GM12864 (cell line): ENCODE data around the gene PRX.
"Not testable (repeated sequence)": the region's sequence is repeated elsewhere in the genome, so short reads cannot be mapped to it uniquely, and the experiment has no call there.

ENCODE experiments used
- DNase-seq: peaks from one replicate; pipeline ENCODE4 v3.0.0-alpha.2; 2011; ENCODE audit warnings: low read depth
- H3K4me3 ChIP-seq: 2 replicates; pipeline ENCODE4 v1.5.1; 2011; ENCODE audit warnings: mild to moderate bottlenecking, low read depth, low read length, control low read depth
- TF ChIP-seq, protein P1 (sequence below): IDR thresholded peaks from 2 replicates; pipeline ENCODE4 v1.5.1; 2011; ENCODE audit warnings: low read depth, mild to moderate bottlenecking, moderate library complexity, low read length, control low read depth, inconsistent platforms; ENCODE audit errors: missing control alignments

Gene PRX, protein sequence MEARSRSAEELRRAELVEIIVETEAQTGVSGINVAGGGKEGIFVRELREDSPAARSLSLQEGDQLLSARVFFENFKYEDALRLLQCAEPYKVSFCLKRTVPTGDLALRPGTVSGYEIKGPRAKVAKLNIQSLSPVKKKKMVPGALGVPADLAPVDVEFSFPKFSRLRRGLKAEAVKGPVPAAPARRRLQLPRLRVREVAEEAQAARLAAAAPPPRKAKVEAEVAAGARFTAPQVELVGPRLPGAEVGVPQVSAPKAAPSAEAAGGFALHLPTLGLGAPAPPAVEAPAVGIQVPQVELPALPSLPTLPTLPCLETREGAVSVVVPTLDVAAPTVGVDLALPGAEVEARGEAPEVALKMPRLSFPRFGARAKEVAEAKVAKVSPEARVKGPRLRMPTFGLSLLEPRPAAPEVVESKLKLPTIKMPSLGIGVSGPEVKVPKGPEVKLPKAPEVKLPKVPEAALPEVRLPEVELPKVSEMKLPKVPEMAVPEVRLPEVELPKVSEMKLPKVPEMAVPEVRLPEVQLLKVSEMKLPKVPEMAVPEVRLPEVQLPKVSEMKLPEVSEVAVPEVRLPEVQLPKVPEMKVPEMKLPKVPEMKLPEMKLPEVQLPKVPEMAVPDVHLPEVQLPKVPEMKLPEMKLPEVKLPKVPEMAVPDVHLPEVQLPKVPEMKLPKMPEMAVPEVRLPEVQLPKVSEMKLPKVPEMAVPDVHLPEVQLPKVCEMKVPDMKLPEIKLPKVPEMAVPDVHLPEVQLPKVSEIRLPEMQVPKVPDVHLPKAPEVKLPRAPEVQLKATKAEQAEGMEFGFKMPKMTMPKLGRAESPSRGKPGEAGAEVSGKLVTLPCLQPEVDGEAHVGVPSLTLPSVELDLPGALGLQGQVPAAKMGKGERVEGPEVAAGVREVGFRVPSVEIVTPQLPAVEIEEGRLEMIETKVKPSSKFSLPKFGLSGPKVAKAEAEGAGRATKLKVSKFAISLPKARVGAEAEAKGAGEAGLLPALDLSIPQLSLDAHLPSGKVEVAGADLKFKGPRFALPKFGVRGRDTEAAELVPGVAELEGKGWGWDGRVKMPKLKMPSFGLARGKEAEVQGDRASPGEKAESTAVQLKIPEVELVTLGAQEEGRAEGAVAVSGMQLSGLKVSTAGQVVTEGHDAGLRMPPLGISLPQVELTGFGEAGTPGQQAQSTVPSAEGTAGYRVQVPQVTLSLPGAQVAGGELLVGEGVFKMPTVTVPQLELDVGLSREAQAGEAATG (N-terminal part only)

DNA sequence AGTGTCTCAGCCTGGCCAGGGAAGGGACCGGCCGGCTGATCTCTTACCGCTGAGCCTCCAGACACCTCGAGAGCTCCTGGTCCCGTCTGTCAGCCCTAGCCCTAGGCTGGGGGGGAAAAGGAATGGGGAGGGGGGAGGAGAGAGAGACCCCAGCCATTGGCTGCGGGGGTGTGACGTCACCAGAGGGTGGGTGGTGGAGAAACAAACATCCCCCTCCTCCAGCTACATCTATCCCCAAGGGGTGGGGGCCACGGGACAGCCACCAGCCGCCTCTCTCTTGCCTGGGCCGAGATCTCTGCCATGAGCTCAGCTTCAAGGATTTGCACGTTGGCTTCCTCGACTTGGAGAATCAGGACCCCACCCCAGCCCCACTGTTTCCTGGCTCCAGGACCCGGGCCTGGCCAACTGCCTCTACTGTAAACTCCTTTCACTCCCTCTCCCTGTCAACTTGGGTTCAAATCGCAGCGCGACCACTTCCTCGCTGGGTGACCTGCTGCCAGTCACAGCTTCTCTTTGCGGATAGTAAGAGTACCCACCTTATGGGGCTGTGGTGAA is at the start of gene PRX:
Gene PRX, minus strand, starts transcription at position 88 of the 555 bp plus-strand sequence. CDS start 5,446 bp downstream, outside the sequence.
- TF ChIP-seq, protein P1, sequence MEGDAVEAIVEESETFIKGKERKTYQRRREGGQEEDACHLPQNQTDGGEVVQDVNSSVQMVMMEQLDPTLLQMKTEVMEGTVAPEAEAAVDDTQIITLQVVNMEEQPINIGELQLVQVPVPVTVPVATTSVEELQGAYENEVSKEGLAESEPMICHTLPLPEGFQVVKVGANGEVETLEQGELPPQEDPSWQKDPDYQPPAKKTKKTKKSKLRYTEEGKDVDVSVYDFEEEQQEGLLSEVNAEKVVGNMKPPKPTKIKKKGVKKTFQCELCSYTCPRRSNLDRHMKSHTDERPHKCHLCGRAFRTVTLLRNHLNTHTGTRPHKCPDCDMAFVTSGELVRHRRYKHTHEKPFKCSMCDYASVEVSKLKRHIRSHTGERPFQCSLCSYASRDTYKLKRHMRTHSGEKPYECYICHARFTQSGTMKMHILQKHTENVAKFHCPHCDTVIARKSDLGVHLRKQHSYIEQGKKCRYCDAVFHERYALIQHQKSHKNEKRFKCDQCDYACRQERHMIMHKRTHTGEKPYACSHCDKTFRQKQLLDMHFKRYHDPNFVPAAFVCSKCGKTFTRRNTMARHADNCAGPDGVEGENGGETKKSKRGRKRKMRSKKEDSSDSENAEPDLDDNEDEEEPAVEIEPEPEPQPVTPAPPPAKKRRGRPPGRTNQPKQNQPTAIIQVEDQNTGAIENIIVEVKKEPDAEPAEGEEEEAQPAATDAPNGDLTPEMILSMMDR, result no peak
- H3K4me3 ChIP-seq, result no peak within 1 kb of the TSS
- no peak for DNase-seq

DNA sequence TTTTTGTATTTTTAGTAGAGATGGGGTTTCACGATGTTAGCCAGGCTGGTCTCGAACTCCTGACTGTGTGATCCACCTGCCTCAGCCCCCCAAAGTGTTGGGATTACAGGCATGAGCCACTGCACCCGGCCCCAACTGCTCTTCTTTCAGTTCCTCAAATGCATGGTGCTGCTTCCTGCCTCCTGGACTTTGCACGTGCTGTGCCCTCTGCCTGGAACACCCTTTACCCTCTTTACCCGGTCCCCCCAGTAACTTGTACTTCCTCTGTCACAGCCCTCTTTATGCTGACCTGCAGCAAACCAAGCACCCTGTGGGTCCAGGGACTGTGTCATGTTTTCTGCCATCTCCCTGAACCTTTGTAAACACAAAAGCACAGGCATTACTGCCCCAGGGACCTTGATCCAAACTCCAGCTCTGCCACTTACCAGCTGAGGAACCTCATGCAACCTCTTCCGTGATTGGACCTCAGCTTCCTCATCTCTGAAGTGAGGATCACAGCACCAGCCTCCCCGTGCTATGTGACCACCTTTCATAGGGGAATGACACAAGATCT is 48.6 kb upstream of the PRX start:
- no peak for DNase-seq
- TF ChIP-seq, protein P1, result no peak
- H3K4me3 ChIP-seq, result no peak overlapping the region

- H3K4me3 ChIP-seq, result no peak overlapping the region
- DNase-seq, result no peak
- TF ChIP-seq, protein P1, result no peak
These were observed 47.0 kb upstream of the PRX start for GRCh38 chr19:40460185-40460584.

DNA sequence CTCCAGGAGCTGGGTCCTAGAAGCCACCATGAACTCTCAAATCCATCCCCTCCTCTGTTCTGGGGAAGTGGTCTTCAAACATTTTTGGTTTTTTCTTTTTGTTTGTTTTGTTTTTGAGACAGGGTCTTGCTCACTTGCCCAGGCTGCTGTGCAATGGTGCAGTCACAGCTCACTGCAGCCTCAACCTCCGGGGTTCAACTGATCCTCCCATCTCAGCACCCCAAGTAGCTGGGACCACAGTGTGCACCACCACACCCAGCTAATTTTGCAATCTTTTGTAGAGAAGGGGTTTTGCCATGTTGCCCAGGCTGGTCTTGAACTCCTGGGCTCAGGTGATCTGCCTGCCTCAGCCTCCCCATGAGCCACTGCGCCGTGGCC is 45.4 kb upstream of the PRX start:
- TF ChIP-seq, protein P1, result no peak
- no peak overlapping the region for H3K4me3 ChIP-seq
- DNase-seq, result no peak

DNA sequence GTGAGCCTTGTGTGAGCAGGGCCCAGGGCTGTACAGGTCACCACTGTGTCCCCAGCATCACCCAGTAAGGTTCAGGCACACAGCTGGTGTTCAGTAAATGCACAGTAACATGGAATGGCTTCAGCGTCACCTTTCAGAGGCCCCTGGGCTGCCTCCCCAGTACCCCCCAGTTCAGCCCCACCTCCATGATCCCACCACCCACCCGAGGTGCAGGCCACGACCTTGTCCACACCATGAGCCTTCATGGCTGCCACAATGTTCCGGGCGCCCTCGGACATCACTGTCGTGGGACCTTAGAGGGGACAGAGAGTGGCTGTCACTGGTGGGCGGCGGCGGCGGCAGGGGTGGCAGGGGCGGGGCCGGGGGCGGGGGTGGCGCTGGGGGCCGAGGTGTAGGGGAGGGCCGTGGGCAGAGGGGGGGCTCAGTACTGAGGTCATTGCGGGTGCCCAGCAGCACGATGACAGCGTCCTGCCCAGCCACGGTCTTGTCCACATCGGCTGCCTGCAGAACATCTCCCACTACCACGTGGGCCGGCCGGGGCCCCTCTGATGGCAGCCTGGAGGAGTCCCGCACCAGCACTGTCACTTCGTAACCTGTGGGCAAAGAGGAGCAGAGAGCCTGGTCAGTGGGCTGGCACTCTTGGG is 44.9 kb upstream of the PRX start:
- no peak overlapping the region for H3K4me3 ChIP-seq
- no peak for DNase-seq
- TF ChIP-seq, protein P1, result no peak

DNA sequence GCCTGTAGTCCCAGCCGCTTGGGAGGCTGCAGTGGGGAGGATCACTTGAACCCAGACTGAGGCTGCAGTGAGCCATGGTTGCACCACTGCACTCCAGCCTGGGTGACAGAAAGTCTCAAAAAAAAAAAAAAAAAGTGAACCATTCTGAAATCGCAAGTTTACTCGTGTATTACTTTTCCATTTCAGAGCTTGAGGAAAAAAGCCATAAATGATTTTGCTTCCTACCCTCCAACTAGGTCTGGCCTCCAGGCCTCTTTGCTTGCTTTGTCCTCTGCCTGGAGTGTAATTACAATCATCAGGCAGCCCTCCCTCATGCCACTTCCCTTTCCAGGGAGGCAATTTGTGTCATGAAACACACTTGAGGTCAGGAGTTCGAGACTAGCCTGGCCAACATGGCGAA is 43.9 kb upstream of the PRX start:
- TF ChIP-seq, protein P1, result no peak
- DNase-seq, result no peak
- no peak overlapping the region for H3K4me3 ChIP-seq

- not testable (repeated sequence) for DNase-seq
These were observed 40.8 kb upstream of the PRX start for GRCh38 chr19:40453943-40454342.

More at GRCh38 chr19:40453943-40454342, 40.8 kb upstream of the PRX start:
- not testable (repeated sequence) for H3K4me3 ChIP-seq
